HepG2 (cell line): Measurements from ENCODE around the gene CA12. TPM values are rescaled to one million over a fixed set of nuclear protein-coding genes. Genes with fewer than 3 reads are reported as not detected.

Source experiments
- ATAC-seq: fragments of 200-7000 bp; cut with Tn5 transposase; 3 replicates; pipeline ENCODE4 v1.9.1; 2020; ENCODE audit warnings: mild to moderate bottlenecking, moderate library complexity
- BruUV-seq: library from RNA; stranded (reverse); fragments of 400-500 nt; replicated peaks from 2 replicates; lab custom pipeline; 2021; lab: Mats Ljungman, UMichigan
- CTCF ChIA-PET: fragments of 300-600 bp; formaldehyde crosslinking; extraction: SDS; loops from one replicate; lab custom pipeline; 2021; ENCODE audit warnings: low total read pairs, inconsistent platforms, low intra/inter-chr PET ratio; lab: Yijun Ruan, JAX
- POLR2A ChIA-PET: fragments of 350-600 bp; sonication (Branson Sonifier 250); formaldehyde crosslinking; loops from one replicate; lab custom pipeline; 2020; ENCODE audit warnings: antibody characterized with exemption, inconsistent platforms; lab: Yijun Ruan, JAX
- DNase-seq: peaks from one replicate; pipeline ENCODE4 v3.0.0-alpha.2; 2015; ENCODE audit warnings: low spot score
- FAIRE-seq: peaks from 3 replicates; lab custom pipeline; 2011; peaks lifted over from hg19 to GRCh38; lab: Jason Lieb, UNC
- H2AFZ ChIP-seq: one replicate; pipeline ENCODE4 v1.6.1; 2011; ENCODE audit warnings: low read length, inconsistent platforms
- H3K27ac ChIP-seq: fragments of 300-600 bp; 3 replicates; pipeline ENCODE4 v1.8.0; 2011; ENCODE audit warnings: mixed run types, mild to moderate bottlenecking, mixed read lengths, low read length, inconsistent platforms; ENCODE audit not compliant: insufficient read depth; ENCODE audit errors: extremely low read length
- H3K27me3 ChIP-seq, 2 experiments: fragments of 200-600 bp in 1 of 2; 2 replicates in 1 of 2; 3 replicates in 1 of 2; pipeline versions ENCODE4 v1.6.0 to v1.8.0; 2011; ENCODE audit warnings: low read length in 2 of 2, mild to moderate bottlenecking in 2 of 2, moderate library complexity in 2 of 2, inconsistent platforms in 1 of 2; ENCODE audit not compliant: insufficient read depth in 2 of 2, control insufficient read depth in 1 of 2
- H3K36me3 ChIP-seq, 2 experiments: fragments of 200-600 bp in 1 of 2; replicated peaks in 1 of 2; 2 replicates in 1 of 2; 3 replicates in 1 of 2; pipeline versions ENCODE4 v1.5.1 to v1.8.0; 2011; ENCODE audit warnings: low read length in 2 of 2, inconsistent platforms in 1 of 2; ENCODE audit not compliant: insufficient read depth in 2 of 2, control insufficient read depth in 1 of 2
- H3K4me1 ChIP-seq: 2 replicates; pipeline ENCODE4 v1.5.1; 2012; ENCODE audit warnings: low read length, inconsistent platforms; ENCODE audit not compliant: insufficient read depth
- H3K4me2 ChIP-seq: 2 replicates; pipeline ENCODE4 v1.6.0; 2011; ENCODE audit warnings: low read depth, low read length, inconsistent platforms
- H3K4me3 ChIP-seq, 3 experiments: fragments of 200-600 bp in 1 of 3; sonication (generic), shearing (Covaris generic) in 1 of 3; replicated peaks in 1 of 3; 2 replicates each; pipeline ENCODE4 v1.5.1; 2011 to 2016; ENCODE audit warnings: low read length in 3 of 3, inconsistent platforms in 2 of 3, low read depth in 2 of 3, mild to moderate bottlenecking in 2 of 3, control low read depth in 1 of 3, mixed read lengths in 1 of 3; ENCODE audit not compliant: insufficient read depth in 1 of 3
- H3K79me2 ChIP-seq: one replicate; pipeline ENCODE4 v1.6.1; 2011; ENCODE audit warnings: low read length, inconsistent platforms; ENCODE audit not compliant: insufficient read depth
- H3K9ac ChIP-seq: 2 replicates; pipeline ENCODE4 v1.6.0; 2011; ENCODE audit warnings: mild to moderate bottlenecking, low read depth, low read length, inconsistent platforms; ENCODE audit not compliant: insufficient read depth
- H3K9me3 ChIP-seq: 2 replicates; pipeline ENCODE4 v1.5.1; 2012; ENCODE audit warnings: mild to moderate bottlenecking, low read length
- H4K20me1 ChIP-seq: 2 replicates; pipeline ENCODE4 v1.6.0; 2011; ENCODE audit warnings: inconsistent platforms, mild to moderate bottlenecking, low read length, moderate library complexity; ENCODE audit not compliant: insufficient read depth
- BRD4 ChIP-seq: sonication (generic); formaldehyde crosslinking; IDR thresholded peaks from 2 replicates; pipeline ENCODE4 v1.4.0; 2020; ENCODE audit warnings: missing genetic modification reagents
- CBX1 ChIP-seq: IDR thresholded peaks from one replicate; pipeline ENCODE4 v1.6.1; 2016; ENCODE audit warnings: antibody characterized with exemption, low read depth
- GABPA ChIP-seq, 2 experiments: IDR thresholded peaks; 2 replicates each; pipeline ENCODE4 v1.6.1; 2011 to 2016; ENCODE audit warnings: low read depth in 2 of 2, low read length in 1 of 2, missing biosample characterization in 1 of 2, missing genetic modification characterization in 1 of 2
- HMGA1 ChIP-seq: sonication (generic); formaldehyde crosslinking; conservative IDR thresholded peaks from 2 replicates; pipeline ENCODE4 v1.4.0; 2020; ENCODE audit warnings: missing genetic modification reagents
- ISX ChIP-seq: sonication (generic); formaldehyde crosslinking; conservative IDR thresholded peaks from 2 replicates; pipeline ENCODE4 v1.5.0; 2020; ENCODE audit warnings: missing genetic modification reagents
- MEIS1 ChIP-seq: sonication (generic); formaldehyde crosslinking; IDR thresholded peaks from 2 replicates; pipeline ENCODE4 v1.9.0; 2021; ENCODE audit warnings: mild to moderate bottlenecking, missing genetic modification reagents, moderate library complexity, borderline replicate concordance
- TMF1 ChIP-seq: sonication (generic); formaldehyde crosslinking; IDR thresholded peaks from 2 replicates; pipeline ENCODE4 v1.8.1; 2022; ENCODE audit warnings: low read depth, missing genetic modification reagents
- YY1 ChIP-seq: IDR thresholded peaks from 2 replicates; pipeline ENCODE4 v1.6.1; 2011; ENCODE audit warnings: low read length, low read depth, moderate library complexity, mild to moderate bottlenecking; ENCODE audit not compliant: insufficient read depth, insufficient replicate concordance
- ZIK1 ChIP-seq: sonication (generic); formaldehyde crosslinking; IDR thresholded peaks from 2 replicates; pipeline ENCODE4 v1.5.0; 2020; ENCODE audit warnings: mild to moderate bottlenecking, low read depth, missing genetic modification reagents, borderline replicate concordance
- ZNF24 ChIP-seq: fragments of 450-650 bp; IDR thresholded peaks from 2 replicates; pipeline ENCODE4 v1.6.1; 2017; ENCODE audit warnings: antibody characterized with exemption, mild to moderate bottlenecking
- ZNF468 ChIP-seq: sonication (generic); formaldehyde crosslinking; IDR thresholded peaks from 2 replicates; pipeline ENCODE4 v1.8.0; 2022; ENCODE audit warnings: mild to moderate bottlenecking, moderate library complexity, missing genetic modification reagents
- ZNF629 ChIP-seq: sonication (generic); formaldehyde crosslinking; conservative IDR thresholded peaks from 2 replicates; pipeline ENCODE4 v1.5.0; 2020; ENCODE audit warnings: missing genetic modification reagents
- ZNF670 ChIP-seq: sonication (generic); formaldehyde crosslinking; IDR thresholded peaks from 2 replicates; pipeline ENCODE4 v1.8.0; 2022; ENCODE audit warnings: mild to moderate bottlenecking, missing genetic modification reagents, borderline replicate concordance
- ZNF672 ChIP-seq: sonication (generic); formaldehyde crosslinking; IDR thresholded peaks from 2 replicates; pipeline ENCODE4 v1.8.1; 2022; ENCODE audit warnings: missing genetic modification reagents
- ZSCAN21 ChIP-seq: sonication (generic); formaldehyde crosslinking; IDR thresholded peaks from 2 replicates; pipeline ENCODE4 v1.8.0; 2022; ENCODE audit warnings: mild to moderate bottlenecking, missing genetic modification reagents, moderate library complexity, borderline replicate concordance
- WGBS: methylation state at CpG from one replicate; pipeline ENCODE4 v1.1.6; 2017; ENCODE audit warnings: low lambda C conversion rate; 5-methylcytosine and 5-hydroxymethylcytosine counted together
- in situ Hi-C: cut with HindIII; loops from 2 replicates; pipeline ENCODE4 v1.10.0; 2017; ENCODE audit warnings: low pct_unique_long_range_greater_than_20kb; ENCODE audit not compliant: extremely low pct_ligation_motif_present
- intact Hi-C: fragments of 100-400 bp; cut with micrococcal nuclease; formaldehyde crosslinking; loops from one replicate; pipeline ENCODE4 v1.10.0; 2022; ENCODE audit not compliant: unreplicated experiment
- polyA plus RNA-seq, 8 experiments: library from polyadenylated mRNA; depleted of rRNA in 3 of 8; stranded (reverse) in 7 of 8; unstranded in 1 of 8; fragments of >200 nt; fragmentation: Illumina TruSeq in 4 of 8; extraction: Trizol in 4 of 8; gene quantifications; 2 replicates each; pipeline versions ENCODE4 v1.2.1 to v1.2.3, GENCODE V29; 2011 to 2016; ENCODE audit warnings: low read depth in 4 of 8, missing spikeins in 1 of 8, mixed read lengths in 1 of 8; ENCODE audit not compliant: insufficient read depth in 1 of 8
- total RNA-seq, 5 experiments: library from RNA; depleted of rRNA; stranded (reverse); fragments of >200 nt; fragmentation: Illumina TruSeq; extraction: Trizol; gene quantifications; 2 replicates each; pipeline ENCODE4 v1.2.3, GENCODE V29; 2016; ENCODE audit warnings: low read depth in 1 of 5
- TF ChIP-seq, protein P1 (sequence below): fragments of 450-650 bp; IDR thresholded peaks from 2 replicates; pipeline ENCODE4 v1.6.1; 2017
- TF ChIP-seq, protein P2 (sequence below): sonication (generic); formaldehyde crosslinking; IDR thresholded peaks from 2 replicates; pipeline ENCODE4 v1.5.1; 2020; ENCODE audit warnings: missing genetic modification reagents, mild to moderate bottlenecking, borderline replicate concordance

Gene CA12
- total and polyA plus RNA-seq, 2 of the 13 experiments (the other 11 are each of a cell fraction or from before 2014, with no cell fraction given), result 0.07 to 0.20 TPM

DNA sequence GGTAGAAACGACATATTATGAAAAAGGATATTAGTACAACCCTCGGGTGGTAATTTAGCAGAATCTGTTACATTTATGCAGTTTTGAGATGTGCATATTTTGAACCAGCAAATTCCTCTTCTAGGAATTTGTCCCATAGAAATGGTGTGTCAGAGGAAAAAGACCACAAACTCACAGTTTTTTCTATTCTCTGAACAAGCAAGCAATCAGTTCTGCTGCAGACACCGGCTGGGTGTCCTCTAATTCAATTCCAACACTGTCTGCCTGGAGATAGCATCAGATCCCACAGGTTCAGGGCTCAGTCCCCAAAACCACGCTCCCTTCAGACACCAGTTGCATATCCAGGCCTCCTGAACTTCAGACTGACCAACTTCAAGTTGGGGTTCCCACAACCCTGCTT lies 67.8 kb downstream of the CA12 start:
- no peaks in the 10 kb centered on the region for H3K9me3 ChIP-seq
- peaks cover 0 to 12% of the 10 kb centered on the region in 2 experiments; a peak in 3 of 5 replicates for H3K27me3 ChIP-seq
- no peaks in the 10 kb centered on the region for H3K36me3 ChIP-seq
- no peak overlapping the region for H3K4me3 ChIP-seq
- H3K79me2 ChIP-seq, result no peaks in the 10 kb centered on the region
- CTCF ChIA-PET, result no interaction called here
- H2AFZ ChIP-seq, result no peak overlapping the region
- no peak for ATAC-seq
- H3K27ac ChIP-seq, result no peak overlapping the region
- intact Hi-C loops (no loop called here), in situ Hi-C loops (no loop called here)
- 14% methylated on average over 4 of the region's 4 CpGs for WGBS
- FAIRE-seq, result no peak
- BruUV-seq, result no TSS peak
- 0 out of 2 replicates have a peak, but pooled peaks cover 5% of the 10 kb centered on the region for H3K4me1 ChIP-seq
- no peak overlapping the region for H3K9ac ChIP-seq
- DNase-seq, result no peak
- H4K20me1 ChIP-seq, result no peaks in the 10 kb centered on the region
- TF ChIP-seq ZNF670 (CRISPR knock-in tag), result no peak
- TF ChIP-seq, protein P1, sequence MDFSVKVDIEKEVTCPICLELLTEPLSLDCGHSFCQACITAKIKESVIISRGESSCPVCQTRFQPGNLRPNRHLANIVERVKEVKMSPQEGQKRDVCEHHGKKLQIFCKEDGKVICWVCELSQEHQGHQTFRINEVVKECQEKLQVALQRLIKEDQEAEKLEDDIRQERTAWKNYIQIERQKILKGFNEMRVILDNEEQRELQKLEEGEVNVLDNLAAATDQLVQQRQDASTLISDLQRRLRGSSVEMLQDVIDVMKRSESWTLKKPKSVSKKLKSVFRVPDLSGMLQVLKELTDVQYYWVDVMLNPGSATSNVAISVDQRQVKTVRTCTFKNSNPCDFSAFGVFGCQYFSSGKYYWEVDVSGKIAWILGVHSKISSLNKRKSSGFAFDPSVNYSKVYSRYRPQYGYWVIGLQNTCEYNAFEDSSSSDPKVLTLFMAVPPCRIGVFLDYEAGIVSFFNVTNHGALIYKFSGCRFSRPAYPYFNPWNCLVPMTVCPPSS, result no peak
- no peak for TF ChIP-seq MEIS1 (CRISPR knock-in tag)
- TF ChIP-seq, protein P2, sequence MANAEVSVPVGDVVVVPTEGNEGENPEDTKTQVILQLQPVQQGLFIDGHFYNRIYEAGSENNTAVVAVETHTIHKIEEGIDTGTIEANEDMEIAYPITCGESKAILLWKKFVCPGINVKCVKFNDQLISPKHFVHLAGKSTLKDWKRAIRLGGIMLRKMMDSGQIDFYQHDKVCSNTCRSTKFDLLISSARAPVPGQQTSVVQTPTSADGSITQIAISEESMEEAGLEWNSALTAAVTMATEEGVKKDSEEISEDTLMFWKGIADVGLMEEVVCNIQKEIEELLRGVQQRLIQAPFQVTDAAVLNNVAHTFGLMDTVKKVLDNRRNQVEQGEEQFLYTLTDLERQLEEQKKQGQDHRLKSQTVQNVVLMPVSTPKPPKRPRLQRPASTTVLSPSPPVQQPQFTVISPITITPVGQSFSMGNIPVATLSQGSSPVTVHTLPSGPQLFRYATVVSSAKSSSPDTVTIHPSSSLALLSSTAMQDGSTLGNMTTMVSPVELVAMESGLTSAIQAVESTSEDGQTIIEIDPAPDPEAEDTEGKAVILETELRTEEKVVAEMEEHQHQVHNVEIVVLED (CRISPR knock-in tag), result no peak
- no peak for TF ChIP-seq TMF1 (CRISPR knock-in tag)
- TF ChIP-seq ZNF629 (CRISPR knock-in tag), result no peak
- no peak for TF ChIP-seq BRD4
- no peak for TF ChIP-seq ZNF24
- no peak for TF ChIP-seq ZIK1 (CRISPR knock-in tag)
- no peak for TF ChIP-seq ZNF468
- no peak for TF ChIP-seq GABPA (IDR thresholded peaks at IDR 0.05; ENCODE audit: low read depth, low read length)
- no peak for TF ChIP-seq GABPA (CRISPR knock-in tag; IDR thresholded peaks at IDR 0.05; ENCODE audit: low read depth)
- no peak for TF ChIP-seq ZSCAN21 (CRISPR knock-in tag)
- TF ChIP-seq CBX1, result no peak
- TF ChIP-seq ISX, result no peak
- no peak for TF ChIP-seq YY1
- no peak for TF ChIP-seq ZNF672 (CRISPR knock-in tag)
- no peak for TF ChIP-seq HMGA1
- H3K4me2 ChIP-seq, result no peak overlapping the region
- POLR2A ChIA-PET, result no interaction called here
